SKM-1 (cell line): ENCODE results near the gene KLF15.
"Not testable (repeated sequence)": the region's sequence is repeated elsewhere in the genome, so short reads cannot be mapped to it uniquely, and the experiment has no call there.

Experiments
- DNase-seq: peaks from one replicate; lab custom pipeline; 2025; ENCODE audit not compliant: unreplicated experiment; lab: John Stamatoyannopoulos, UW

KLF15 gene

GRCh38 chr3:126348308-126348920, 8.8 kb downstream of the KLF15 start:
- no peak for DNase-seq

- DNase-seq, result no peak
These were observed 9.6 kb downstream of the KLF15 start for GRCh38 chr3:126347543-126348161.

DNA sequence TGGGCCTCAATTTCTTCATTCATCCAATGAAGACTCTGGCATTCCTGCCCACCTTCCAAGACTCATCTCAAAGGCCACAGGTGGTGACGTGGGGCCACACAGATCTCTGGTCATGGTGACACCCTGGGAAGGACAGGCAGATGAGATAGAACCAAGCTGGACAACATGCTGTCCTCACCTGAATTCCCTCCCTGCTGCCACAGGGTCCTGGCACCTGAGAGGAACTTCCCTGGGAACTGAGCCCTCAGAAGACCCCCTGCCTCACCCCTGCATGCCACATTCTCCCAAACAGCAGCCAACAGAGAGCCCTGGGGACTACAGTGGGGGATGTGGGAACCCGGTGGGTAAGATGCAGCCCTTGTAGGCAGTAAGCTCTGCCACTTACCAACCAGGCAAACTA, 10.7 kb downstream of the KLF15 start:
- no peak for DNase-seq

- DNase-seq, result no peak
These were observed 11.4 kb downstream of the KLF15 start for GRCh38 chr3:126345641-126346460.

- no peak for DNase-seq
These were observed 12.0 kb downstream of the KLF15 start for GRCh38 chr3:126345231-126345630.

DNA sequence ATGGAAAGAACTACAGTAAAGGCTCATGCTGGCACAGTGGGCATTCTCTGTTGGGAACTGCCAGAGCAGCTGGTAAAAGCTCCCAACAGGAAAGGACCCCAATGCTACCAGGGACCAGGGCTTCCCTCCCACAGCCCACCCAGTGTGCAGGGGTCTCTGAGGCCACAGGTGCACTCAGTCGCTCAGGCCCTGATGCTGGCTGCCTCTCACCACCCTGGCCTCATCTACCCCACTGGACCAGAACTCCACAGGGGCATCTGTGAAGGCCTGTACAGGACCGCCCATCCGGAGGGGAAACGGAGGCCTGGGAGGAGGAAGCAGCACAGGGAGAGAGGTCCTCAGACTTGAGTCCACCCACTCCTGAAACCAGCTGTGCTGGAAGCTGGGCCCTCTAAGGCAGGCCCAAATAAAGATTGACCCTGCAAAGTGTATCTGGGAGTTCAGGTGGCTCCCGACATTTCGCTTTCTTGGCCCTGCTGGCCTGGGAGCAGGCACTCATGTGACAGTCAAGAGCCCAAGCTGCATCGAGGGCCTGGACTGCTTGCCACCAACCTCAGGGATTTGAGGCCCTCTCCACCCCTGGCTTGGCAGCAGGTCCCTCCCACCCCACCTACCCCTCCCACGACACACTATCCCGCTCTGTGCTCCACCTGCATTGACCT, 12.7 kb downstream of the KLF15 start:
- no peak for DNase-seq

DNA sequence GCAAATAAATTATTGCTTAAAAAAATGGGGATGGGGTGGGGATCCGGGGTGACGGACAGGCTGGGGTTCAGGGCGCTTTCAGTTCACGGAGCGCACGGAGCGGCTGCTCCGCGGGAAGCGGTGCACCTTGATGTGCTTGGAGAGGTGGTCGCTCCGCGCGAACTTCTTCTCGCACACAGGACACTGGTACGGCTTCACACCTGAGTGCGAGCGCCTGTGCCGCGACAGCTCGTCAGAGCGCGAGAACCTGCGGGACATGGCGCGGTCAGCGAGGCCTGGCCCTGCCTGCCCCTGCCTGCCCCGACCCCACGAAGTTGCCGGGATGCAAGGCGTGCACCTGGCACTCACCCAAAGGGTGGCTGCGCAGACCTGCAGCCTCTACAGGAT, 13.6 kb downstream of the KLF15 start:
- DNase-seq, result no peak

DNA sequence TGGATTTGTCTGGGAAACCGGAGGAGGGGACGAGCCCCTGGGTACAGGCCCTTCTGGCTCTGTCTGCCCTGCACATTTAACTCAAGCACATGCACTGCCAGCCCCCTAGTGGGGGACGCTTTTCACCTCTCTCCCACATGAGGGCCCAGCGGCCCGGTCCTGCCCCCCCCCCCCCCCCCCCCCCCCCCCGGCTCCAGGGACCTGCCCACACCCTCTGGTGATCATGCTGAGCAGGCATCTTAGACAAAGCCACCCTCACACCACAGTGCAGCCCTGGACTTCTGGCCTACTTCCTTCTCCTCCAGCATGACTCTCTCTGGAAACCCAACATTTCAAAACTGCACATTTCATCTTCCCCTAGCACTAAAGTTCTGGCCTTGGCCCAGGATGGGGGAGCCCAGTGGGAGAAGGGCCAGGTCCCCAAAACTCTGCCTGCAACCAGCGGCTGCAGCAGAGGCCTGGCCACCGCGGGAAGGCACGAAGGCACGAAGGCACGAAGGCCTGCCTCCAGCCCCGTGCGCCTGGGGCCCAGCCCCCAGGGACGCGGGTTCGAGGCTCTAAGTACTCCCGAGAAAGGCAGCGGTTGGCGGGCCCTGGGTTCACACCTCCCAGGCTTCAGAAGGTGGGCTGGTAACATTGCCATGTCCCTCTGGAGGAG, 14.1 kb downstream of the KLF15 start:
- DNase-seq, result no peak

- DNase-seq, result no peak
These were observed 15.0 kb downstream of the KLF15 start for GRCh38 chr3:126342211-126342610.

- DNase-seq, result no peak
These were observed 15.5 kb downstream of the KLF15 start for GRCh38 chr3:126341755-126342150.

DNA sequence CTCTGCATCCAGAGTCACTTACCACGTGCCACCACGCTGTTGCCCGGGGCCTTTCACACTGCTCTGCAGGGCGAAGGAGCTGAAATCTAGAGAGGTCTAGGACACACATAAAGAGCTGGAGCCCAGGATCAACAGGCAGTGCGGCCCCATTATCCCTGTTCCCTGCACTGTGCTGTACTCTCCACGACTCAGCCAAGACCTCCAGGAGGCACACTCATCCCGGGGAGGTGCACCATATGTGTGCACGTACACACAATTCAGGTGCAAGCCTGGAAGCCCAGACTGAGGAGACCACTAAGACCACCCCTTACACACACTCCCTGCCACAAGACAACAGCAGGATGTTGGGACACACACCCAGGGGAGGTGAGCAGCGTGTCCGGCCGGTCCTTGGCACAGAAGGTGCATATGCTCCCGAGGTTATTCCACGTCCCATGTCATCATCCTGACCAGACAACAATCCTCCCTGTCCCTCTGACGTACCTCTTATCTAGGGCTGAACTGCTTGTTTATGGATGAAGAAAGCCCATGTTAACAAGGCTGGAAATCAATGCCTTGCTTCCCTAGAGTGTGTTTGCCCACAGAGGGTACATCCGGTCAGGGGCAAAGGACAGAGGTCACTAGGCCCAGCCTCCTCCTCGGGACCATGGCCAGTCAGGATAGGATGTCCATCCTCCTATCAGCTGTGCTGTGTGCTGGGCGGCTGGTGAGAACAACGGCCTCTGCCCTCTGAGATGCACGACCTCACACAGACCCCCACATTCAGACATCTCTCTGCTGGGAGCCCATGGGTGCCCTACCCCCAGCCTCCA, 16.1 kb downstream of the KLF15 start:
- no peak for DNase-seq

GRCh38 chr3:126340596-126340942, 16.6 kb downstream of the KLF15 start:
- no peak for DNase-seq

GRCh38 chr3:126340081-126340511, 17.1 kb downstream of the KLF15 start:
- DNase-seq, result no peak

- no peak for DNase-seq
These were observed 17.7 kb downstream of the KLF15 start for GRCh38 chr3:126339466-126339865.

- no peak for DNase-seq
These were observed 18.4 kb downstream of the KLF15 start for GRCh38 chr3:126338790-126339288.

DNA sequence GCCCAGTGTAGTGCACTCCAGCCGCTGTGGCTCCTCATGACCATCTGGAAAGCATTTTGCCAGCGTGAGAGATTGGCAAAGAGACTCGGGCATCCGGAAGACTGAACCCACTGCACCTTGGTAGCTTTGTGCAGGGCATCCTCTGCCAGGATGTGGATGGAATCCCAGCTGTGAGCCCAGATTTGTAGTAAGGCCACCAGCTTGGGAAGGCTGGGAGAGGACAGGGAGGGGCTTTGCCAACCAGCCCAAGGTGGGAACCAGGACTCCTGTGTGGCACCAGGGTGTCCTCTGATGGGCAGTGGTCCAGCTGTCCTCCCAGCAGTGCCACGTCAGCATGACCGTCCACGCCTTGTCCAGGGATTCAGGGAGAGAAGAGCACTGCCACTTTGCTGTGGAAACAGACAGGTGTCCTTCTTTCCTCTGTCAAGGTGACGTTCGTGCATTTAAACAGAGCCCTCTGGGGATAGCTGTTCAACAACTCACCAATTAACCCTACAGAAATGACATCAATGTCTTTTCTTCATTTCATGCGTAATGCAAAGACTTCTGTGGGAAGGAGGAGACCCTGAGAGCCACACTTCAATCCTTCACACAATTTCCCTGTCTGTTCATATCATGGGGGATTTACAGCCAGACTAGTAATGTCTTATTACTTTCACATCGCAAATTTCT, 19.1 kb downstream of the KLF15 start:
- no peak for DNase-seq

GRCh38 chr3:126331812-126332336, 25.3 kb downstream of the KLF15 start:
- DNase-seq, result not testable (repeated sequence)

DNA sequence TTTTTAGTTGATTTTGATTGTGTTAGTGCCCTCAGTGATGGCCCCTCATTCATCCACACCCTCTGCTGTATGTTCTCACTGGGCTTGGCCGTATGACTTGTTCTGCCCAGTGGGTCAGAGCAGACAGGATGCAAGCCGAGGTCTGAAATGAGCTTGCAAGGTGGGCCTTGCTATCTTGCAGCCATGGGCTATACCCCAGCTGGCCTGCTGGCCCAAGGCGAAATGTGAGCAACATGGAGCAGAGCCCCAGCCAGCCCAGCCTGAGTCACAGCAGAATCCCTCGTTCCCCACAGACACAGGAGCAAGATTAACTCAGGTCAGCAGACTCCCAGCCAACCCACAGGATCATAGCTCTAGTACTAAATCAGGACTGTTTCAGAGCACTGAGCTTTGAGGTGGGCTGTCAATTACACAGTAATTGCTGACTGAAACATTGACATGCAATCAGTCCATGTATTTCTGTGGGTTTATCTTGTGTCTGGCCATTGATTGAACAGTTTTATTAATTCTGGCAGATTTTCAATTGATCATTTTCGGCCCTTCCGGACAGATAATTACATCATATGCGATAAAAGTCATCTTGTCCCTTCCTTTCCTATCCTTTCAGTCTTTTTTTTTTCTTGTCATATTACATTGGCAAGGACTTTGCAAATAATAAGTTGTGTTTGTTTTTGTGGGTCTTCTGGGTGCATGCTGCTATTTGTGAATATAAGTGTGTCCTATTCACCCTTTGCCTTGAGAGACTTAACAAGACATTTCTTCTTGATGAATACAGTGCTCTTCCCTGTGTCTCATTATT, 27.1 kb downstream of the KLF15 start:
- DNase-seq, result no peak

DNA sequence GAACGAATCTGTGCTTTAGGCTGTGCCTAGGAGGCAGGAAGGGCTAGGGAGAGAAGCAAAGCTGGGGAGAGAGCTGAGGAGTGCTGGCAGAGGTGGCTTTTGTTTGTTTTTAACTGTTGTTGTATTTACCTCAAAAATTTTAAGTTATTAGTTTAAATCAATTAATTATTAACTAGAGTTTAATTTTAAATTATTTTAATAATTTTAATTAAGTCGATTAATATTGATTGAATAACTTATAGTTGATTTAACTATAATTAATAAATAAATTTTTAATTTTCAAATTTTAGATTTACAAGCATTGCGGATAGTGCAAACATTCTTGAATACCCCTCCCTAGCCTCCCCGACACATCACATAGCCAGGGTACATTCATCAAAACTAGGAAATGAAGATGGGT, 30.6 kb downstream of the KLF15 start:
- no peak for DNase-seq
